Gastrocnemius medialis (tissue), 4 donors: ENCODE results near the gene TNFRSF13B.

Experiments
- CTCF ChIP-seq, 5 experiments: fragments of 450-650 bp in 3 of 5; fragments of 200-600 bp in 2 of 5; sonication (generic) in 2 of 5; IDR thresholded peaks in 4 of 5; conservative IDR thresholded peaks in 1 of 5; 1 replicate in 4 of 5; 2 replicates in 1 of 5; pipeline ENCODE4 v1.5.1; 2016 to 2019; ENCODE audit warnings: antibody characterized with exemption in 5 of 5, mild to moderate bottlenecking in 3 of 5, moderate library complexity in 3 of 5
- POLR2A ChIP-seq, 2 donors: fragments of 450-650 bp; IDR thresholded peaks; one replicate each; pipeline ENCODE4 v1.6.1; 2017; ENCODE audit warnings: antibody characterized with exemption in 2 of 2, mild to moderate bottlenecking in 2 of 2, moderate library complexity in 2 of 2

- no peak for TF ChIP-seq CTCF (IDR thresholded peaks at IDR 0.05 in 4 of 5, conservative IDR thresholded peaks at IDR 0.05 in 1 of 5)
- no peak for TF ChIP-seq POLR2A (IDR thresholded peaks at IDR 0.05)
Observed at GRCh38 chr17:16906680-16907079, 65.2 kb downstream of the TNFRSF13B start.
